Thyroid gland (tissue), 4 donors: ENCODE data around the gene NFATC2IP.

ENCODE experiments used
- POLR2A ChIP-seq, 2 donors: fragments of 450-650 bp; IDR thresholded peaks; one replicate each; pipeline ENCODE4 v1.6.1; 2017; ENCODE audit warnings: antibody characterized with exemption in 2 of 2, mild to moderate bottlenecking in 2 of 2, moderate library complexity in 1 of 2
- TF ChIP-seq, protein P1 (sequence below), 6 experiments: fragments of 200-600 bp in 3 of 6; fragments of 450-650 bp in 3 of 6; sonication (generic) in 3 of 6; IDR thresholded peaks; one replicate each; pipeline ENCODE4 v1.5.1; 2016 to 2019; ENCODE audit warnings: antibody characterized with exemption in 6 of 6, mild to moderate bottlenecking in 2 of 6, inconsistent platforms in 1 of 6, moderate library complexity in 1 of 6

- TF ChIP-seq POLR2A (IDR thresholded peaks at IDR 0.05) = no peak
- TF ChIP-seq, protein P1, sequence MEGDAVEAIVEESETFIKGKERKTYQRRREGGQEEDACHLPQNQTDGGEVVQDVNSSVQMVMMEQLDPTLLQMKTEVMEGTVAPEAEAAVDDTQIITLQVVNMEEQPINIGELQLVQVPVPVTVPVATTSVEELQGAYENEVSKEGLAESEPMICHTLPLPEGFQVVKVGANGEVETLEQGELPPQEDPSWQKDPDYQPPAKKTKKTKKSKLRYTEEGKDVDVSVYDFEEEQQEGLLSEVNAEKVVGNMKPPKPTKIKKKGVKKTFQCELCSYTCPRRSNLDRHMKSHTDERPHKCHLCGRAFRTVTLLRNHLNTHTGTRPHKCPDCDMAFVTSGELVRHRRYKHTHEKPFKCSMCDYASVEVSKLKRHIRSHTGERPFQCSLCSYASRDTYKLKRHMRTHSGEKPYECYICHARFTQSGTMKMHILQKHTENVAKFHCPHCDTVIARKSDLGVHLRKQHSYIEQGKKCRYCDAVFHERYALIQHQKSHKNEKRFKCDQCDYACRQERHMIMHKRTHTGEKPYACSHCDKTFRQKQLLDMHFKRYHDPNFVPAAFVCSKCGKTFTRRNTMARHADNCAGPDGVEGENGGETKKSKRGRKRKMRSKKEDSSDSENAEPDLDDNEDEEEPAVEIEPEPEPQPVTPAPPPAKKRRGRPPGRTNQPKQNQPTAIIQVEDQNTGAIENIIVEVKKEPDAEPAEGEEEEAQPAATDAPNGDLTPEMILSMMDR (IDR thresholded peaks at IDR 0.05) = no peak
Measured at GRCh38 chr16:28984091-28984490, 33.4 kb downstream of the NFATC2IP start.
